Measurements from ENCODE around the gene IRF2BP1. TPM values are rescaled to one million over a fixed set of nuclear protein-coding genes. Genes with fewer than 3 reads are reported as not detected.
A peak's percentile ranks its signal among the peaks of the same experiment; 100 is the strongest.

The IRF2BP1 gene
- total and polyA plus RNA-seq, 8 donors = 11.5 to 75.9 (median 13.4) TPM; not detected in 1

DNA sequence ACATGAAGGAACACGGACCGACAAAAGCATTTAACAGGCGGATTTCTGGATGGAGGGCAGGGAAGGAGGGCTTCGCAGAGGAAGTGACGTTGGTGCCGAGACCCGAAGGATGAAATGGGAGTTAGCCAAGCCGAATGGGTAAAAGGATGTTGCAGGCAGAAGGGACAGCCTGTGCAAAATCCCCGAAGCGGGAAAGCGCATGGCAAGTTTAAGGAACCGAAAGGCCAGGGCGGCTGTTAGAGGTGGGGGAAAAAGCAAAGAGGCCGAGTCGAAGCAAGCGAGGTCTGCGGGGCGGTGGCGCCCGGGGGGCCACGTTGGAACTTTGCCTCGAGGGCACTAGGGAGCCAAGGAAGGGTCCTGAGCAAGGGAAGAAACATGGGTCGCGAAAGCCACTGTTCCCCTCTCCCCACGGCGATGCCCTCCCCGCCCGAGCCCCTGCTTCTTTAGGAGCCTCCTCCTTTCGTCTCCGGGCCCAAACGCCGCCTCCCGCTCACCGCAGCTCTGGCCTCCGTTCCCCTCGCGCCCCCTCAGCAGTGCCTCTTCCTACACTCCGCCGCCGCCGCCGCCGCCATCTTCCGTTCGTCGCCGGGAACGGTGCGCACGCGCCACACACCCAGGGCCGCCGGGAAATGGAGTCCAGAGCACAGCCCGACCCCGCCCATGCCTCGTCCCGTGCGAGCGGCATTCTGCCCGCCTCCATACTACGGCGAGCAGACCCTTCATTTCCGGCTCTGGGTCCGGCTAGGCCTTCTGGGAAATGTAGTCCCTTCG, 23.2 kb downstream of the IRF2BP1 start, which contains the start of gene SYMPK:
TSS of gene SYMPK (minus strand) at position 584 of the 771 bp plus-strand sequence. CDS start 8,652 bp downstream, outside the sequence.
- intact Hi-C loops (cut with DNase I; ENCODE audit: low total_unique reads) = no loop called here

DNA sequence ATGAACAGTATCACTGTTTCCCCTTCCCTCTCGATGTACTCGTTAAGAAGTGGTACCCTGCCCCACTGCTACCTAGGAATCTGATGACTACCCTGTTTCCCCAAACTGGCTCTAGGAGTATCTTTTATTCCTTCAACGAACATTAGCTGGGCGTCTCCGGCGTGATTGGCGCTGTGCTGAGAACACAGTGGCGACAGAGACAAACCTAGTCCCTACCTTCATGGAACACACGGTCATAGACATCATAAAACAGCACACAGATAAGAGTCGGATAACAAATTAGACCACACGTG, 23.7 kb downstream of the IRF2BP1 start:
- peaks cover 24 to 40% (median 33%) of the 10 kb centered on the region in 4 donors for H3K4me1 ChIP-seq
- WGBS, 5 donors = 0 to 1% (median 1%) methylated on average over 11 of the region's 11 CpGs
- no peak for TF ChIP-seq POLR2A (IDR thresholded peaks at IDR 0.05)
- no peak for TF ChIP-seq POLR2AphosphoS5 (IDR thresholded peaks at IDR 0.05)
- TF ChIP-seq EP300 (IDR thresholded peaks at IDR 0.05) = no peak
- TF ChIP-seq, protein P1, sequence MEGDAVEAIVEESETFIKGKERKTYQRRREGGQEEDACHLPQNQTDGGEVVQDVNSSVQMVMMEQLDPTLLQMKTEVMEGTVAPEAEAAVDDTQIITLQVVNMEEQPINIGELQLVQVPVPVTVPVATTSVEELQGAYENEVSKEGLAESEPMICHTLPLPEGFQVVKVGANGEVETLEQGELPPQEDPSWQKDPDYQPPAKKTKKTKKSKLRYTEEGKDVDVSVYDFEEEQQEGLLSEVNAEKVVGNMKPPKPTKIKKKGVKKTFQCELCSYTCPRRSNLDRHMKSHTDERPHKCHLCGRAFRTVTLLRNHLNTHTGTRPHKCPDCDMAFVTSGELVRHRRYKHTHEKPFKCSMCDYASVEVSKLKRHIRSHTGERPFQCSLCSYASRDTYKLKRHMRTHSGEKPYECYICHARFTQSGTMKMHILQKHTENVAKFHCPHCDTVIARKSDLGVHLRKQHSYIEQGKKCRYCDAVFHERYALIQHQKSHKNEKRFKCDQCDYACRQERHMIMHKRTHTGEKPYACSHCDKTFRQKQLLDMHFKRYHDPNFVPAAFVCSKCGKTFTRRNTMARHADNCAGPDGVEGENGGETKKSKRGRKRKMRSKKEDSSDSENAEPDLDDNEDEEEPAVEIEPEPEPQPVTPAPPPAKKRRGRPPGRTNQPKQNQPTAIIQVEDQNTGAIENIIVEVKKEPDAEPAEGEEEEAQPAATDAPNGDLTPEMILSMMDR (IDR thresholded peaks at IDR 0.05) = no peak
- DNase-seq = no peak
- intact Hi-C loops (cut with DNase I; ENCODE audit: low total_unique reads) = no loop called here
- H3K27ac ChIP-seq = peak overlapping the region; percentile 91 to 96 (median 93)
- peaks cover 15 to 33% (median 24%) of the 10 kb centered on the region in 4 donors for H3K36me3 ChIP-seq
- no peaks in the 10 kb centered on the region for H3K9me3 ChIP-seq
- peak overlapping the region; percentile 75 to 97 (median 90) for H3K4me3 ChIP-seq
- peaks cover 0 to 34% (median 9%) of the 10 kb centered on the region in 3 donors for H3K27me3 ChIP-seq

More for the DNA sequence above, 23.2 kb downstream of the IRF2BP1 start, which contains the start of gene SYMPK:
- peak; percentile 99 to 100 for DNase-seq
- H3K27me3 ChIP-seq = peaks cover 0 to 34% (median 9%) of the 10 kb centered on the region in 3 donors
- peak within 1 kb of the TSS; percentile 75 to 97 (median 90) for H3K4me3 ChIP-seq
- no peaks in the 10 kb centered on the region for H3K9me3 ChIP-seq
- peaks cover 24 to 43% (median 34%) of the 10 kb centered on the region in 4 donors for H3K4me1 ChIP-seq
- WGBS, 5 donors = 0 to 1% (median 1%) methylated on average over 42 to 65 of the region's 65 CpGs
- peak within 1 kb of the TSS; percentile 92 to 96 (median 93) for H3K27ac ChIP-seq
- H3K36me3 ChIP-seq = peaks cover 15 to 33% (median 24%) of the 10 kb centered on the region in 4 donors
- TF ChIP-seq EP300 (IDR thresholded peaks at IDR 0.05) = no peak
- TF ChIP-seq POLR2AphosphoS5 (IDR thresholded peaks at IDR 0.05) = peak; percentile 68 to 96 (median 88)
- TF ChIP-seq, protein P1 (IDR thresholded peaks at IDR 0.05) = peak in 1 of 7 experiments; percentile 11

DNA sequence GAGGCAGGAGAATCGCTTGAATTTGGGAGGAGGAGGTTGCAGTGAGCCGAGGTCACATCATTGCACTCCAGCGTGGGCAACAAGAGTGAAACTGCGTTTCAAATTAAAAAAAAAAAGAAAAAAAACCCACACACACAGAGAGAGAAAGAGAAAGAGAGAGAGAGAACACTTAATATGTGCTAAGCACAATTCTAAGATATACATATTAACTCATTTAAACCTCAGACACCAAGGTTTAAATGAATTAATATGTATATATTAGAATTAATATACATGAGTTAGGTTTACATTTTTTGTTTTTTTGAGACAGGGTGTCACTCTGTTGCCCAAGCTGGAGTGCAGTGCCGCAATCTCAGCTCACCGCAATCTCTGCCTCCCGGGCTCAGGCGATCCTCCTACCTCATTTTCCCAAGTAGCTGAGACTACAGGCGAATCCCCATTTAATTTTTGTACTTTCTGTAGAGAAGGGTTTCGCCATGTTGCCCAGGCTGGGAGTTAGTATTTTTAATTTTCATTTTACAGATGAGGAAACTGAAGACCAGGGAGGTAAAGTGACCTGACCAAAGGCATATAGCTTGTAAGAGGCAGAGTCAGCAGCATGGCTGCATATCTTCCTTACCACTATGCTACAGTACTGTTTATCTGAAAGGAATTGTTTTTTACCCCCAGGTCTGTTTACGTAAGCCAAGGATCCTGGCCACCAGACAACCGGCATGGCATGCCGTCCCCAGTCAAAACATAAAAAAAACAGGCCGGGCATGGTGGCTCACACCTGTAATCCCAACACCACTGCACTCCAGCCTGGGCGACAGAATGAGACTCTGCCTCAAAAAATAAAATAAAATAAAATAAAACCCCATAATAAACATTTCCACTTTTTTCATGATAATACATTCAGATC, 25.3 kb downstream of the IRF2BP1 start:
- Histone ChIP-seq H3K4me1 (peaks cover 24 to 40% (median 33%) of the 10 kb centered on the region in 4 donors), H3K36me3 (peaks cover 15 to 47% (median 37%) of the 10 kb centered on the region in 4 donors), H3K9me3 (no peaks in the 10 kb centered on the region), H3K27ac (peak overlapping the region in 1 of 5 donors; percentile 96), H3K27me3 (peaks cover 0 to 22% (median 9%) of the 10 kb centered on the region in 3 donors), H3K4me3 (peak overlapping the region in 1 of 4 donors; percentile 97)
- TF ChIP-seq POLR2A (IDR thresholded peaks at IDR 0.05) (no peak), EP300 (IDR thresholded peaks at IDR 0.05) (no peak), POLR2AphosphoS5 (IDR thresholded peaks at IDR 0.05) (no peak)
- TF ChIP-seq, protein P1 (IDR thresholded peaks at IDR 0.05) = no peak
- intact Hi-C loops (cut with DNase I; ENCODE audit: low total_unique reads) = no loop called here
- DNase-seq = no peak
- 70 to 82% (median 76%) methylated on average over 15 of the region's 15 CpGs for WGBS, 5 donors

DNA sequence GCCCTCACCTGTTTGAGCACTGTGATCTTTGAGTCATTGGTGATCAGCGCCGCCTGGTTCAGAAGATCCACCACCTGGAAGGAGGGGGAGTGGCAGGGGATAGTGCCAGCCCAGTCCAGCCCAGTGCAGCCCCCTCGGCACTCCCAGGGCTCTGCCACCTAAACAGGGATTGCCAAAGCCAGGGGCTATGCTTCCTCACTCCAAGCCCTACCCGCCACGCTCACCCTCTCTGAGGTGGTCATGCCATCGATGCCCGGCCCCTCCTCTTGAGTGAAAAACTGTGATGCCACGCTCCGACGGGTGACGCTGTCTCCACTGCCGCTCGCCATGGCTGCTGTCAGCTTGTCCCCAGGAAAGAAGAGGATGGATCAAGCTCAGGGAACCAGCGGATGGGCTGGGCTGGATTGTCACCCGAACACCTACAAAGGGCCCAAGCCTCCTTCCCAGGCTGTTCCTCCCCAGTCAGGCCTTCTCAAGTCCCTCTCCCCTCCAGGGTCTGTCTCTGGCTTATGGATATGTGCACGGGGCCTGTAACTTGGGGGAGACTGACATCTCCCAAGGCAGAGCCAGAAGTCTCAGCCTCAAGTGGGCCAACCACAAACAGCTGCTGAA, 31.7 kb downstream of the IRF2BP1 start:
- no peaks in the 10 kb centered on the region for H3K9me3 ChIP-seq
- intact Hi-C loops (cut with DNase I; ENCODE audit: low total_unique reads) = no loop called here
- no peaks in the 10 kb centered on the region for H3K27me3 ChIP-seq
- no peaks in the 10 kb centered on the region for H3K4me1 ChIP-seq
- H3K36me3 ChIP-seq = peaks cover 52 to 91% (median 90%) of the 10 kb centered on the region in 4 donors
- no peak overlapping the region for H3K27ac ChIP-seq
- WGBS, 5 donors = 89 to 97% (median 95%) methylated on average over 15 to 16 of the region's 16 CpGs
- DNase-seq = no peak
- no peak overlapping the region for H3K4me3 ChIP-seq
- TF ChIP-seq POLR2AphosphoS5 (IDR thresholded peaks at IDR 0.05) = no peak
- TF ChIP-seq, protein P1 (IDR thresholded peaks at IDR 0.05) = no peak
- TF ChIP-seq POLR2A (IDR thresholded peaks at IDR 0.05) = no peak
- TF ChIP-seq EP300 (IDR thresholded peaks at IDR 0.05) = no peak
